Neural cell (in vitro differentiated cells): ENCODE measurements around the gene OR6N1. TPM values are rescaled to one million over a fixed set of nuclear protein-coding genes. Genes with fewer than 3 reads are reported as not detected.

Source experiments
- H2AFZ ChIP-seq: fragments of 200-600, 300-800 bp; sonication (generic), shearing (Covaris generic); 2 replicates; pipeline ENCODE4 v1.6.0; 2014; ENCODE audit warnings: low read depth, mild to moderate bottlenecking, antibody characterized with exemption, low read length, moderate library complexity
- H3F3A ChIP-seq: fragments of 200-600 bp; shearing (Covaris generic); 2 replicates; pipeline ENCODE4 v1.6.1; 2016; ENCODE audit warnings: mild to moderate bottlenecking, moderate library complexity, mixed read lengths, antibody characterized with exemption, low read length; ENCODE audit not compliant: insufficient read depth, poor library complexity, severe bottlenecking
- H3K27ac ChIP-seq: fragments of 200-600, 300-800 bp; sonication (generic), shearing (Covaris generic); 2 replicates; pipeline ENCODE4 v1.5.1; 2014; ENCODE audit warnings: mild to moderate bottlenecking, low read length, moderate library complexity
- H3K27me3 ChIP-seq: fragments of 300-800, 200-600 bp; sonication (generic), shearing (Covaris generic); 2 replicates; pipeline ENCODE4 v1.6.0; 2014; ENCODE audit warnings: mild to moderate bottlenecking, low read depth, low read length, moderate library complexity; ENCODE audit not compliant: insufficient read depth
- H3K36me3 ChIP-seq: fragments of 300-800, 200-600 bp; sonication (generic), shearing (Covaris generic); 2 replicates; pipeline ENCODE4 v1.5.1; 2014; ENCODE audit warnings: mild to moderate bottlenecking, antibody characterized with exemption, low read length, moderate library complexity; ENCODE audit not compliant: insufficient read depth
- H3K4me2 ChIP-seq: fragments of 300-800, 200-600 bp; sonication (generic), shearing (Covaris generic); 2 replicates; pipeline ENCODE4 v1.6.0; 2014; ENCODE audit warnings: mild to moderate bottlenecking, low read length
- H3K4me3 ChIP-seq: fragments of 300-800, 200-600 bp; sonication (generic), shearing (Covaris generic); 2 replicates; pipeline ENCODE4 v1.5.1; 2014; ENCODE audit warnings: mild to moderate bottlenecking, low read length, moderate library complexity
- H3K79me2 ChIP-seq: fragments of 200-600 bp; shearing (Covaris generic); replicated peaks from 2 replicates; pipeline ENCODE4 v1.6.0; 2014; ENCODE audit warnings: mild to moderate bottlenecking, low read length, moderate library complexity; ENCODE audit not compliant: insufficient read depth
- H3K9ac ChIP-seq: fragments of 300-800, 200-600 bp; sonication (generic), shearing (Covaris generic); 2 replicates; pipeline ENCODE4 v1.6.1; 2016; ENCODE audit warnings: mild to moderate bottlenecking, low read length, mixed read lengths
- H3K9me2 ChIP-seq: fragments of 200-600 bp; shearing (Covaris generic); 2 replicates; pipeline ENCODE4 v1.6.1; 2016; ENCODE audit warnings: mild to moderate bottlenecking, low read length, mixed read lengths; ENCODE audit not compliant: insufficient read depth
- H3K9me3 ChIP-seq: fragments of 200-600, 300-800 bp; sonication (generic), shearing (Covaris generic); 2 replicates; pipeline ENCODE4 v1.6.1; 2016; ENCODE audit warnings: mild to moderate bottlenecking, mixed run types, low read length, moderate library complexity, mixed read lengths
- H4K20me1 ChIP-seq: fragments of 200-600 bp; shearing (Covaris generic); 2 replicates; pipeline ENCODE4 v1.6.1; 2016; ENCODE audit warnings: mild to moderate bottlenecking, mixed run types; ENCODE audit not compliant: insufficient read depth
- EP300 ChIP-seq: fragments of 450-650 bp; conservative IDR thresholded peaks from 2 replicates; pipeline ENCODE4 v1.6.1; 2014; ENCODE audit warnings: antibody characterized with exemption, mild to moderate bottlenecking, moderate library complexity; ENCODE audit not compliant: poor library complexity, severe bottlenecking
- EZH2 ChIP-seq: fragments of 200-600, 300-800 bp; shearing (Covaris generic), sonication (generic); IDR thresholded peaks from 2 replicates; pipeline ENCODE4 v1.6.1; 2014; ENCODE audit warnings: antibody characterized with exemption, low read length, borderline replicate concordance, mild to moderate bottlenecking; ENCODE audit not compliant: insufficient read depth, poor library complexity, severe bottlenecking
- MXI1 ChIP-seq: fragments of 450-650 bp; conservative IDR thresholded peaks from 2 replicates; pipeline ENCODE4 v1.6.1; 2014; ENCODE audit warnings: antibody characterized with exemption, mild to moderate bottlenecking; ENCODE audit not compliant: poor library complexity, severe bottlenecking
- POLR2AphosphoS5 ChIP-seq: IDR thresholded peaks from 2 replicates; pipeline ENCODE4 v1.6.1; 2012
- RAD21 ChIP-seq: fragments of 450-650 bp; conservative IDR thresholded peaks from 2 replicates; pipeline ENCODE4 v1.6.1; 2014; ENCODE audit warnings: antibody characterized with exemption, mild to moderate bottlenecking, moderate library complexity
- SMC3 ChIP-seq: fragments of 450-650 bp; conservative IDR thresholded peaks from 2 replicates; pipeline ENCODE4 v1.6.1; 2014; ENCODE audit warnings: antibody characterized with exemption, mild to moderate bottlenecking, moderate library complexity; ENCODE audit not compliant: poor library complexity
- TAF1 ChIP-seq: IDR thresholded peaks from 2 replicates; pipeline ENCODE4 v1.6.1; 2012; ENCODE audit warnings: low read depth
- polyA plus RNA-seq: library from polyadenylated mRNA; depleted of rRNA; stranded (reverse); fragments of >200 nt; gene quantifications from 2 replicates; pipeline ENCODE4 v1.2.3, GENCODE V29; 2014
- TF ChIP-seq, protein P1 (sequence below): fragments of 450-650 bp; IDR thresholded peaks from 2 replicates; pipeline ENCODE4 v1.5.1; 2014; ENCODE audit warnings: antibody characterized with exemption, mild to moderate bottlenecking, moderate library complexity; ENCODE audit not compliant: poor library complexity, severe bottlenecking
- TF ChIP-seq, protein P2 (sequence below): IDR thresholded peaks from 2 replicates; pipeline ENCODE4 v1.6.1; 2012; ENCODE audit warnings: borderline replicate concordance

OR6N1 gene
- polyA plus RNA-seq, 1 donor from 2014 or later: not detected

DNA sequence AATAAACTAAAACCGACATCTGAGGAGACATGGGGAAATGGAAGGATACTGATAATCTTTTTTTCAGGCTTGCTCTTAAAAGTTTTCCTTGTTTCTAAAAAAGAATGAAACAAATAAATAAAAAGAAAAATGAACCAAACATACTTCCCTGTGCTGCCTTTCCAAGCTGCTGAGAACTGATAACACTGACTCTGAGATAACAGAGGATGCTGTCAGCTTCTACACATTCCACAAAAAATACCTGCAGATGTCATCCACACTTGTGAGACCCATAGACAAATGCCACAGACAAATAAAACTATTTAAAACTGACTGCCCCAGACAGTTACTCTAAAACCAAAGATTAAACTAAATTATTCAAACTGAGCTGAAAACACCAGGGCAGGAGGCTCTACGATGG lies 39.5 kb downstream of the OR6N1 start:
- no peaks in the 10 kb centered on the region for H4K20me1 ChIP-seq
- H3K9me2 ChIP-seq: no peaks in the 10 kb centered on the region
- H3K9me3 ChIP-seq: no peaks in the 10 kb centered on the region

DNA sequence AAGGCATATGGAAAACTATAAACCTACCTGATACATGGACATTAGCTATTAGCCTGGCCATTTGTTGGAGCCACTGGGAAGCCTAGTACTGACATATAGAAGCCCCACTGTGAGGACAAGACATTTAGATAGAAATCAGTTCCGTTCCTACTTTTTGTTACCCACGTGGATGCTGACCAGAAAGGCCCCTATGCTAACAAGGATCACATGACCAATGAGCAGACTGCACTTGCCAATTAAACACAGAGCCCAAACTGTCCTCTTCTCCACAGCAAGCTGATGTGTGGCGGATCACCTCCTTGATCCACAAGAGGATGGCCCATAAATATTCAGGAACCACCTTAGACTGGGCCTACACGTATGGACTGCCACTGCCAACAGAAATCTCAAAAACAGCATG lies 40.3 kb downstream of the OR6N1 start:
- H3K9ac ChIP-seq: no peak overlapping the region
- no peak overlapping the region for H3K4me2 ChIP-seq
- TF ChIP-seq, protein P1, sequence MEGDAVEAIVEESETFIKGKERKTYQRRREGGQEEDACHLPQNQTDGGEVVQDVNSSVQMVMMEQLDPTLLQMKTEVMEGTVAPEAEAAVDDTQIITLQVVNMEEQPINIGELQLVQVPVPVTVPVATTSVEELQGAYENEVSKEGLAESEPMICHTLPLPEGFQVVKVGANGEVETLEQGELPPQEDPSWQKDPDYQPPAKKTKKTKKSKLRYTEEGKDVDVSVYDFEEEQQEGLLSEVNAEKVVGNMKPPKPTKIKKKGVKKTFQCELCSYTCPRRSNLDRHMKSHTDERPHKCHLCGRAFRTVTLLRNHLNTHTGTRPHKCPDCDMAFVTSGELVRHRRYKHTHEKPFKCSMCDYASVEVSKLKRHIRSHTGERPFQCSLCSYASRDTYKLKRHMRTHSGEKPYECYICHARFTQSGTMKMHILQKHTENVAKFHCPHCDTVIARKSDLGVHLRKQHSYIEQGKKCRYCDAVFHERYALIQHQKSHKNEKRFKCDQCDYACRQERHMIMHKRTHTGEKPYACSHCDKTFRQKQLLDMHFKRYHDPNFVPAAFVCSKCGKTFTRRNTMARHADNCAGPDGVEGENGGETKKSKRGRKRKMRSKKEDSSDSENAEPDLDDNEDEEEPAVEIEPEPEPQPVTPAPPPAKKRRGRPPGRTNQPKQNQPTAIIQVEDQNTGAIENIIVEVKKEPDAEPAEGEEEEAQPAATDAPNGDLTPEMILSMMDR: no peak
- no peak for TF ChIP-seq POLR2AphosphoS5
- TF ChIP-seq RAD21: no peak
- TF ChIP-seq, protein P2, sequence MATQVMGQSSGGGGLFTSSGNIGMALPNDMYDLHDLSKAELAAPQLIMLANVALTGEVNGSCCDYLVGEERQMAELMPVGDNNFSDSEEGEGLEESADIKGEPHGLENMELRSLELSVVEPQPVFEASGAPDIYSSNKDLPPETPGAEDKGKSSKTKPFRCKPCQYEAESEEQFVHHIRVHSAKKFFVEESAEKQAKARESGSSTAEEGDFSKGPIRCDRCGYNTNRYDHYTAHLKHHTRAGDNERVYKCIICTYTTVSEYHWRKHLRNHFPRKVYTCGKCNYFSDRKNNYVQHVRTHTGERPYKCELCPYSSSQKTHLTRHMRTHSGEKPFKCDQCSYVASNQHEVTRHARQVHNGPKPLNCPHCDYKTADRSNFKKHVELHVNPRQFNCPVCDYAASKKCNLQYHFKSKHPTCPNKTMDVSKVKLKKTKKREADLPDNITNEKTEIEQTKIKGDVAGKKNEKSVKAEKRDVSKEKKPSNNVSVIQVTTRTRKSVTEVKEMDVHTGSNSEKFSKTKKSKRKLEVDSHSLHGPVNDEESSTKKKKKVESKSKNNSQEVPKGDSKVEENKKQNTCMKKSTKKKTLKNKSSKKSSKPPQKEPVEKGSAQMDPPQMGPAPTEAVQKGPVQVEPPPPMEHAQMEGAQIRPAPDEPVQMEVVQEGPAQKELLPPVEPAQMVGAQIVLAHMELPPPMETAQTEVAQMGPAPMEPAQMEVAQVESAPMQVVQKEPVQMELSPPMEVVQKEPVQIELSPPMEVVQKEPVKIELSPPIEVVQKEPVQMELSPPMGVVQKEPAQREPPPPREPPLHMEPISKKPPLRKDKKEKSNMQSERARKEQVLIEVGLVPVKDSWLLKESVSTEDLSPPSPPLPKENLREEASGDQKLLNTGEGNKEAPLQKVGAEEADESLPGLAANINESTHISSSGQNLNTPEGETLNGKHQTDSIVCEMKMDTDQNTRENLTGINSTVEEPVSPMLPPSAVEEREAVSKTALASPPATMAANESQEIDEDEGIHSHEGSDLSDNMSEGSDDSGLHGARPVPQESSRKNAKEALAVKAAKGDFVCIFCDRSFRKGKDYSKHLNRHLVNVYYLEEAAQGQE: no peak
- no peak for TF ChIP-seq SMC3
- no peak for TF ChIP-seq EZH2
- no peak for TF ChIP-seq EP300
- TF ChIP-seq MXI1: no peak
- TF ChIP-seq TAF1: no peak
- no peaks in the 10 kb centered on the region for H3F3A ChIP-seq
- H3K4me3 ChIP-seq: no peak overlapping the region
- H3K27me3 ChIP-seq: no peaks in the 10 kb centered on the region
- no peak overlapping the region for H3K27ac ChIP-seq
- no peaks in the 10 kb centered on the region for H3K79me2 ChIP-seq
- no peaks in the 10 kb centered on the region for H3K36me3 ChIP-seq
- H3K9me3 ChIP-seq: no peaks in the 10 kb centered on the region
- H2AFZ ChIP-seq: no peak overlapping the region
- no peaks in the 10 kb centered on the region for H3K9me2 ChIP-seq
- H4K20me1 ChIP-seq: no peaks in the 10 kb centered on the region

More for the DNA sequence above, 39.5 kb downstream of the OR6N1 start:
- Histone ChIP-seq H3K36me3 (no peaks in the 10 kb centered on the region), H3F3A (no peaks in the 10 kb centered on the region), H3K27ac (no peak overlapping the region), H3K79me2 (no peaks in the 10 kb centered on the region), H2AFZ (no peak overlapping the region), H3K27me3 (no peaks in the 10 kb centered on the region), H3K4me3 (no peak overlapping the region), H3K4me2 (no peak overlapping the region), H3K9ac (no peak overlapping the region)
- TF ChIP-seq MXI1 (no peak), EP300 (no peak), EZH2 (no peak)
- TF ChIP-seq, protein P1: no peak
- TF ChIP-seq, protein P2: no peak
